Breast epithelium (tissue), 3 donors: ENCODE results near the gene RABEP1.

Experiments
- POLR2A ChIP-seq: fragments of 450-650 bp; IDR thresholded peaks from one replicate; pipeline ENCODE4 v1.6.1; 2016; ENCODE audit warnings: antibody characterized with exemption, mild to moderate bottlenecking, moderate library complexity
- POLR2AphosphoS5 ChIP-seq, 3 donors: sonication (generic); formaldehyde crosslinking; IDR thresholded peaks; one replicate each; pipeline ENCODE4 v1.6.1; 2017; ENCODE audit warnings: antibody characterized with exemption in 3 of 3
- TF ChIP-seq, protein P1 (sequence below), 3 donors: fragments of 450-650 bp; IDR thresholded peaks; one replicate each; pipeline ENCODE4 v1.5.1; 2016 to 2017; ENCODE audit warnings: antibody characterized with exemption in 3 of 3, mild to moderate bottlenecking in 3 of 3, moderate library complexity in 3 of 3

DNA sequence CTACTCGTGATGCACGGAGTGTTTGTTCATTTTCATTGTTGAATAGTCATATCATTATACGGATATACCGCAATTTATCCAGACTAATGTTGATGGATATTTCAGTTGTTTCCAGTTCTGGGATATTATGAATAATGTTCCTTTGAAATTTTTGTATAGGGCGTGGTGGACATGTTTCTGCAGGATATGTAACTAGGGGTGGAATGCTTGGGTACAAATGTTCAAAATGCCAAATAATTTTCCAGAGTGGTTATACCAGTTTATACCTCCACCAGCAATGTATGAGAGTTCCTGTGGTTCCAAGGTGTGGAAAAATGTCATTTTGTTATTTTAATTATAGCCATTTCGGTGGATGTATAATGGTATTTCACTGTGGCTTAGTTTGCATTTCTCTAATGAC lies 83.7 kb downstream of the RABEP1 start:
- TF ChIP-seq, protein P1, sequence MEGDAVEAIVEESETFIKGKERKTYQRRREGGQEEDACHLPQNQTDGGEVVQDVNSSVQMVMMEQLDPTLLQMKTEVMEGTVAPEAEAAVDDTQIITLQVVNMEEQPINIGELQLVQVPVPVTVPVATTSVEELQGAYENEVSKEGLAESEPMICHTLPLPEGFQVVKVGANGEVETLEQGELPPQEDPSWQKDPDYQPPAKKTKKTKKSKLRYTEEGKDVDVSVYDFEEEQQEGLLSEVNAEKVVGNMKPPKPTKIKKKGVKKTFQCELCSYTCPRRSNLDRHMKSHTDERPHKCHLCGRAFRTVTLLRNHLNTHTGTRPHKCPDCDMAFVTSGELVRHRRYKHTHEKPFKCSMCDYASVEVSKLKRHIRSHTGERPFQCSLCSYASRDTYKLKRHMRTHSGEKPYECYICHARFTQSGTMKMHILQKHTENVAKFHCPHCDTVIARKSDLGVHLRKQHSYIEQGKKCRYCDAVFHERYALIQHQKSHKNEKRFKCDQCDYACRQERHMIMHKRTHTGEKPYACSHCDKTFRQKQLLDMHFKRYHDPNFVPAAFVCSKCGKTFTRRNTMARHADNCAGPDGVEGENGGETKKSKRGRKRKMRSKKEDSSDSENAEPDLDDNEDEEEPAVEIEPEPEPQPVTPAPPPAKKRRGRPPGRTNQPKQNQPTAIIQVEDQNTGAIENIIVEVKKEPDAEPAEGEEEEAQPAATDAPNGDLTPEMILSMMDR (IDR thresholded peaks at IDR 0.05) = no peak
- TF ChIP-seq POLR2AphosphoS5 (IDR thresholded peaks at IDR 0.05) (no peak), POLR2A (no peak)
